ENCODE results near the gene DLG1.
"Not testable (repeated sequence)": the region's sequence is repeated elsewhere in the genome, so short reads cannot be mapped to it uniquely, and the experiment has no call there.

Gene DLG1

DNA sequence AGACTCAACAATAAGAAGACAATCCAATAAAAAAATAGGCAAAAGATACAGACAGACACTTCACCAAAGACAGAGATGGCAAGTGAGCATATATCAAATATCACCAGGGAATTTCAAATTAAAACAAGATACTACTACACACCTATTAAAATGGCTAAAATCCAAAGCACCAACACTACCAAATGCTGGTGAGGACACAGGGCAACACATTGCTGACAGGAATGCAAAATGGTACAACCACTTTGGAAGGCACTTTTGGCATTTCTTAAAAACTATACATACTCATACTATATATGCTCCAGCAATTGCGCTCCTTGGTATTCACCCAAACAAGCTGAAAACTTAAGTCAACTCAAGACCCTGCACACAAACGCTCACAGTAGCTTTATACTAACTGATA lies 12.9 kb downstream of the DLG1 start:
- no peak for DNase-seq

DNA sequence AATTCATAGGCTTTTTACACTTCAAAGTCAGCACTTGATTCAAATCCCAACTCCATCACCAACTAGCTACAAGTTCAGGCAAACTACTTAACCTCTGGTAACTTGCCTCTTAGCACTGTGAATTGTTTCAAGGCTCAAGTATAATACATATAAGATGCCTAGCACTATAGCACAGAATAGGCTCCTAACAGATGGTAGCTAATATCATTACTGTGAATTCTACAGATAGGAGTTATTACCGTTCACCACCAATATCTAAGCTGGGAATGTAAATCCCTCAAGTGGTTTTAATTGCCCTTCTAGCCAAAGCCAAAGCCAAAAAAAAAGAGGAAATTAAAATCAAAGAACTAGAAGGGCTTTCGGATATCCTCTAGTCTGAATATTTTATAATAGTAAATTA lies 15.4 kb downstream of the DLG1 start:
- no peak for DNase-seq

DNA sequence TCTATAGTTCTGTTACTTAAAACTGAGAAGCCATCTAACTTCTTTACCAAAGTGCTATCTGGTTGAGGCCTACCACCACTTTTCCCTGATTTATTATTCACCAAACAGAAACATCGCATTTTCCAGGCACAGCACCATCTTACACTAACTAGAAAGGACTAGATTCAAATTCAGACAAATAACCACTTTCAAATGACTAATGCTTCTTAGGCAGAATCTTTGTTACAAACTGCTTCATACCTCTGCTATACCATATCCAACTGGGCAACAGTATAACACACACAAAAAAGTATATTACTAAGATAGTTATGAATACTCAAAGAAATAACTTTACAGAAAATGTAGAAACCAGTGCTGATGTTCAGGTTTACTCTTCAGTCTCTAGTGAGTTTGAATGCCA lies 16.6 kb downstream of the DLG1 start:
- no peak for DNase-seq

DNA sequence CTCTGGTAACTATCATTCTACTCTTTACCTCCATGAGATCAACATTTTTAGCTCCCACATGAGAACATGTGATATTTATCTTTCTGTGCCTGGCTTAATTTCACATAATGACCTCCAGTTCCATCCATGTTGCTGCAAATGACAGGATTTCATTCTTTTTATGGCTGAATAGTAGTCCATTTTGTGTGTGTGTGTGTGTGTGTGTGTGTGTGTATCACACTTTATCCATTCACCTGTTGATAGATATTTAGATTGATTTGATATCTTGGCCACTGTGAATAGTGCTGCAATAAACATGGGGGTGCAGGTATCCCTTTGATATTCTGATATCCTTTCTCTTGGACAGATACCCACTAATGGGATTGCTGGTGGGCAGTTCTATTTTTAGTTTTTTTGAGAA lies 18.3 kb downstream of the DLG1 start:
- no peak for DNase-seq

DNA sequence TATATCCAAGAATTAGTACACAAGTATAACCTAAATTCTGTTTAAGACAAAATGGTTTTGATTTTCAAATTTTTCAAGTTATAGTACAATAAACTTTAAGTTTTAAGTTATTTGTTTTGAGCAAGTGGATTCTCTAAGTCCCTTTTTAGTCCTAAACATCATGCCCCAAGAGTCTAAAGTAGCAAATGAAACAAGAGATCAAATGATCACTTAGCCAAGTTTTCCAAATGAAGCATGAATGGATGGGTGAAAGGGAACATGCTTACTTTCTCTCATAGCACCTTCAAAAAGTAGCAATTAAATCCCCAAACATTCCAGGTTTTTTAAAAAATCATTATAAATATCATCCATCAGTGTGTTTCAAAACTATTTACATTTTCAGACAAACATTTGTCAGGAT lies 19.5 kb downstream of the DLG1 start:
- DNase-seq: no peak

DNA sequence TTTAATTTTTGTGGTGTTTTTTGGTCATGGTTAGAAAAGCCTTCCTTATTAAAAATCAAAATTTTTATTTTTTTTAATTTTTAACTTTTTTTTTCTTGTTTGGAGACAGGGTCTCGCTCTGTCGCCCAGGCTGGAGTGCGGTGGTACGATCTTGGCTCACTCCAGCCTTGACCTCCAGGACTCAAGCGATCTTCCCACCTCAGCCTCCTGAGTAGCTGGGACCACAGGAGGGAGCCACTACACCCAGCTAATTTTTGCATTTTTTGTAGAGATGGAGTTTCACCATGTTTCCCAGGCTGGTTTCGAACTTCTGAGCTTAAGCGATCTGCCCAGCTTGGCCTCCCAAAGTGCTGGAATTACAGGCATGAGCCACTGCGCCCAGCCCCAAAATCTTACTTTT lies 21.6 kb downstream of the DLG1 start:
- DNase-seq: not testable (repeated sequence)

DNA sequence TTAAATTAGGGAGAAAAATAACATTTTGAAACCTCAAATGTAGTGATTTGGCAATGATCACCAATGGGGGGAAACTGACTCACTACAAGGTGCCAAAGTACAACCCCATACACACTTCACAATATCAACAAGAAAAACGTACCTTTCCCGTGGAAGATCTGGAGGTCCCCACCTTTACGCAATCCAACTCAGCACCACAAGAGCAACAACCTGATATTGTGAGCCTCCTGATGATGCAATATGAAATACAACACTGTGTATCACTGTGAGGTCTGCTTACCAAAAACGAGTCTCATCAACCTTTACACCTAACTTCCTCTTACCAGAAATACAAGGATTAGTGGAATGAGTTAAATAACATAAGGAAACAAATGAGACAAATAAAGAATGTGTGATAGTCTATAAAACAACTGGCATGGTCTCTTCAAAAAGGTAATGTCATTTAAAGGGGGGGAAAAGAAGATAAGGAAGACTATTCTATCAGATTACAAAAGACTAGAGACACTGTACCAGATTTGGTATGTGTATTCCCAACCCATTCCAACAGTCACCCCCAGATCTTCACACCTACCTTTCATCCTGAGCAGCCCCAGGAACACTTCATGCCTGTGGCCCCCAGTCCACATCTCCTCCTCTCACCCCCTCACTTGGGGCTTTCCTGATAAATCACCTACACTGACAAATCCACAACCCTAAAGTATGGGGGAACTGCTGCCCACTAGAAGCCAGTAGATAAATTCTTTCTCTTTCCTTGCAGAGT lies 27.7 kb downstream of the DLG1 start:
- no peak for DNase-seq

DNA sequence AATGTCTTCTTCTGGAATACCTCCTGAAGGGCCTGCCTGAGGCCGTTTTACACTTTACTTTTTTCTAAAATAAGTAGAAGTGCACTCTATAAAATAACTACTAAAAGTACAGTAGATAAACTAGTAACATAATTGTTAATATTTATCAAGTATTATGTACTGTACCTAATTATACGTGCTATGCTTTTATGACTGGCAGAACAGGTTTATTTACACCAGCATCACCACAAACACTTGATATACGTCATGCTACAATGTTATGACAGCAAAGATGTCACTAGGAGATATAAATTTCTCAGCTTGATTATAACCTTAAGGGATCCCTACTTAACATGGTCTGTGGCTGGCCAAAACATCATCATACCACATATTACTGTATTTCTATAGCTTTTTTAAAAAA lies 29.4 kb downstream of the DLG1 start:
- no peak for DNase-seq

DNA sequence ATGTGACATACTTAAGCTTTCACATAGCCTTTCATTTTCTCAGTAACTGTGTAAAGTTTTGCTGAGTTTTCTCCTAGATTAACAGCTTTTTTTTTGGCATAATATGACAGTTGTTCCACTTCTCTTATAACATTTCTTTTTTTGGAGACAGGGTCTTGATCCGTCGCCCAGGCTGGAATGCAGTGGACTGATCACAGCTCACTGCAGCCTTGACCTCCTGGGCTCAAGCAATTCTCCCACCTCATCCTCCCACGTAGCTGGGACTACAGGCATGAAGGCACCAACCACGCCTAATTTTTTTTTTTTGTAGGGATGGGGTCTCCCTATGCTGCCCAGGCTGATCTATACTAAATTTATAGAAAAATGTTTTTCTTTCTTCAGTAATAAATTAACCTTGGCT lies 30.1 kb downstream of the DLG1 start:
- no peak for DNase-seq

DNA sequence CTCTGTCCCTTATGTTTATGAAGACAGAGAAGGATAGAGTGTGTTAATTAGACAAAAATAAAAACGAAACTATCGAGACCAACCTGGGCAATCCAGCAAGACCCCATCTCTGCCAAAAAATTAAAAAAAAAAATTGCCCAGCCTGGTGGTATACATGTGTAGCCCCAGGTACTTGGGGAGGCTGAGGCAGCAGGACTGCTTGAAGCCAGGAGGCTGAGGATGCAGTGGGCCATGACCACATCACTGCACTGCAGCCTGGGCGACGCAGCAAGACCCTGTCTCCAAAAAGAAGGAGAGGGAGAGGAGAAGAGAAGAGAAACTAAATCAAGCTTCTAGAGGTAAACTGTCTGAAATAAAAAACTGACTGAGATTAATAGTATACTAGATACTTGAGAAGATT lies 32.1 kb downstream of the DLG1 start:
- DNase-seq: no peak

DNA sequence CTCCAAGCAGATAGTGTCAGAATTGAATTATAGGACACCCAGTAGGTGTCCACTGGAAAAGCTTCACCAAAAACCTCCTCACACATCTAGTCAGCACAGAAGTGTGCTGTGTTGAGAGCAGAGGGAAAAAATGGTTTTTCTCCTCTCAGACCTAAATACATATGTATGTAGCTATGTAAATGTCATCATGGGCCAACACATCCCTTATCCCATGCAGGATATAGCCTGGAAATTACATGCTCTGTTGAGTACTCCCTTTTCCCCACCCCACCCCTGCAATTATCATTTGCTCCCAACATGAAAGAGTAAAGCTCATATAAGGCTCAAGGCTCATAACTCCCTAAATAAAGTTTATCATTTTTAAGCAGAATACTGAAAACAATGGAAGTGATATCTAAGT lies 35.7 kb downstream of the DLG1 start:
- no peak for DNase-seq

DNA sequence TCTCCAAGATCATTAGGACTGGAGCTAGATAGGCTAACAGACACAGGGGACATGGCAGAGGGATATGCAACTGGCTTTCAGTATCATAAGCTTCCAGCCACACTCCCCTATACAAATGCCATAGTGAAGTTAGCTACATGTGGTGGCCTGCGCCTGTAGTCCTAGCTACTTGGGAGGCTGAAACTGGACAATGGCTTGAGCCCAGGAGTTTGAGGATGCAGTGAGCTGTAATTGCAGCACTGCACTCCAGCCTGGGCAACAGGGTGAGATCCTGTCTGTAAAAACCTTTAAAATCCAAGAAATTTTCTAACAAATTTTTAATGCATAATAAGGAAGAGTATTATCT lies 37.3 kb downstream of the DLG1 start:
- DNase-seq: no peak

DNA sequence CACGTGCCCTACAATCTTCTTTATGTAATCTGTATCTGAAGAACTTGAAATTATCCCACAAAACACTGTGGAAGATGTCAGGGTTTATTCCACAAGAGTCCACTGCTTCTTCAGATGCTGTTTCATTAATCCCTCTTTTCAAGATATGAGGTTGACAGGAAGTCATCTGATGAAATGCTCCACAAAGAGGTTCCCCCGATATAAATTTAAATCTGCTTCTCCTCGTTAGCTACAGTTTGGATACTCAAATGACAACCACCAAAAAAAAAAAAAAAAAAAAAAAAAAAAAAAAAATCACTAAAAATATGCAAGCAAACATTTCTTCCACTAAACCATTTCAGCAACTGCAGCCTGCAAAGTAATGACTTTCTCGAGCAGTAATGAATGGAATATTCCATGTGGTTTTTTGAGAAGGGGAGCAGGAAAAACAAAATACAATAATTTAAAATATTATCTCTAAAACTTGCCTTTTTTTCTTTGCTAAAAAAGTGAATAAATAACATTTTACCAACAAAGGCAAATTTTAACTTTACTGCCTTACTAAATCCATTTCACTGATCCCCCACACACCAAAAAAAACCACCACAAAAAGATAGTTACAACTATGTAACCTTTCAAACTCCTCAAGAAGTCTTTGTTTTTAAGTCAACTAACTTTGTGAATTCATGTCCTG lies 37.8 kb downstream of the DLG1 start:
- no peak for DNase-seq

DNA sequence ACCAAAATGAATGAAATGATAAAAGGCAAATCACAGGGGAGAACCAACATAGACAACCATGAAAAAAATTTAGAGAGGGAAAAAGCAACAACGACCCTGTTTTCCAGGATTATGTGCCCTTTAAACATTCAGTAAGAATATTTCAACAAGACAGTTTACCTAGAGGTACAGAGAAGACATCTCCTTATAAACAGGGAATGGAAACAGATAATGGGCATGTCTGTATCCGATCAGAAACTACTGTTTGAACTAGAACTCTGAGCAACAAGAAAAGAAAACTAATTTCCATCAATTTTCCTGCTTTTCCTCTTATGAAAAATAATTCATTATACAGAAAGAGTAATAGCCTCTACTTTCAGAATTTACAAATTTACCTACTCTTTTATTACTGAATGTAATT lies 39.3 kb downstream of the DLG1 start:
- no peak for DNase-seq

DNA sequence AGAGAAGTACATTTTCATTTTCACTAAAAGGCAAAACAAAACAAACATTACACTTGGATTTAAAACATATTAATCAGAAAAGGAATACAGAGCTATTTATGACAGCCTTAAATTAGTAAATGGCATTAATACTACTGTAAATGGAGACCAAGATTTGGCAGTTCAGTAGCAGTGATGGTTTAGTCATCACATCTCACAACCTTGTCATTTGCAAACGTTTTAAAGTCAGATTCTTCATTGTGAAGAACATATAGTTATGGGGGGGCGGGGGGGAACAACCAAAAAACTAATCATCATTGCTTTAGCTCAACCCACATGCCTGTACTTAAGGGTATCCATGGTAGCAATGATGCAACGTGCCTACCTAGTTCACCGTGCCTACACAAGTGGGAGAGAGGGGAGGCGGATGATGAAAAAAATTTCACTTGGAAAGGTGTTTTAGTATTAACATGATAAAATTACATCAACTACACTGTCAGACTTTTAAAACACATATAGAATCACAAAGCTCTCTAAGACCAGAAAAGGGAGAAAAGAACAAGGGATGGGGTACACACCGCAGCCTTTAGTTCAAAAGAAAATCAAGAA lies 40.1 kb downstream of the DLG1 start:
- no peak for DNase-seq

DNA sequence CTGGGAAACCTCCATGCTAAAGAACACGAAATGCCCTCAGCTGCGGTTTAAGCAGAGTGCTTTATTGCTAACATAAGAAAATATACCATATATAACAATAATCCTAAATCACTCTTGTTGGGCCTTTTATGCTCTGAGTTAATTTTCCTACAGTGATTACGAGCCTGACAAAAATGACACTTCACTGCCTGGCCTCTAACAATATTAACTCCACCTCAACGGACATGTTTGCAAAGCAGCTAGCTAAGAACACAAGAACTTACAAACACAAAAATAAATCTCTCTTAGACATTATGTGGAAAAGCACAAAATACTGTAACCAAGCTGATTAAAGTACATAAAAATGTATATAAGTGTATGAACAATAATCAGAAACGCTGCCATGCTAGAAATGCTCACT lies 40.7 kb downstream of the DLG1 start:
- no peak for DNase-seq

DNA sequence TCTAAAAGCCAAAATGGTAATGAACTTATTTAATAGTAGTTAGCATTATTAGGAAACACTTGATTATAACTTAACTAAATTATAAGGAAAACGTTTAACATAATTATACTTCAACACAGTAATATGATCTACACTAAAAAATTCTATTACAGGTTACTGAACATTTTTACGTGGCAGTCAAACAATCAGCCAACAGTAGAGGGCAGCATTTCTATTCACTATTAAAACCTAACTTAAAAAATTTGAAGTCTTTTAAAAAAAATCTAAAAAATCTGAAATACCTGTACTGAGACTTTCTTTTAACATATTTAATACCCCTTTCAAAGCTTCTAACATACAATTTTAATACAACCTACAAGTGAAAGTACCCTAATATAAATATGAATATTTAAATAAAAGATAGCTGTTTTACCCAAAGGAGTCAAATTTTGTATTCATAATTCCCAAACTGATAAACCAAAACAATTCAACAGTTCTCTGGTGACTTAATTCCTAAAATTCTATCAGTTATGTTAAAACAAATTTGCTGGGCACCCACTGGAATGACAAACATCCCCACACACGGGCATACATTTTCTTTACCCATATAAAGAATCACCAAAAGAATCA lies 41.5 kb downstream of the DLG1 start:
- peak; percentile 31 for DNase-seq

DNA sequence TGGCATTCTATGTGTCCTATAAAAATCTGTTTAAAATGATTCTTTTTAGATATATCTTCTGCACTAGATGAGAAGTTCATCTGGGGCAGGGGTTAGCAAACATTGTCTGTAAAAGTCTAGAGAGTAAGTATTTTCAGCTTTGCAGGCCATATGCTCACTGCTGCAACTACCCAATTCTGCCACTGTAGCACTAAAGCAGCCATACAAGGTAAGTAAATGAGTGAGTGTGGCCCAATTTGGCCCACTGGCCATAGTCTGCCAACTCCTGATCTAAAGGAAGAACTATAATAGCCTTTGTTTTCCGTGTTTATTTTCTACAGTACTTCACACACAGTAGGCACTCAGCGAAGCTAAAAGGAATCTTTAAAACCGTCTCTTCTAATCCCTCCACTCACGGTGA lies 42.3 kb downstream of the DLG1 start:
- no peak for DNase-seq

DNA sequence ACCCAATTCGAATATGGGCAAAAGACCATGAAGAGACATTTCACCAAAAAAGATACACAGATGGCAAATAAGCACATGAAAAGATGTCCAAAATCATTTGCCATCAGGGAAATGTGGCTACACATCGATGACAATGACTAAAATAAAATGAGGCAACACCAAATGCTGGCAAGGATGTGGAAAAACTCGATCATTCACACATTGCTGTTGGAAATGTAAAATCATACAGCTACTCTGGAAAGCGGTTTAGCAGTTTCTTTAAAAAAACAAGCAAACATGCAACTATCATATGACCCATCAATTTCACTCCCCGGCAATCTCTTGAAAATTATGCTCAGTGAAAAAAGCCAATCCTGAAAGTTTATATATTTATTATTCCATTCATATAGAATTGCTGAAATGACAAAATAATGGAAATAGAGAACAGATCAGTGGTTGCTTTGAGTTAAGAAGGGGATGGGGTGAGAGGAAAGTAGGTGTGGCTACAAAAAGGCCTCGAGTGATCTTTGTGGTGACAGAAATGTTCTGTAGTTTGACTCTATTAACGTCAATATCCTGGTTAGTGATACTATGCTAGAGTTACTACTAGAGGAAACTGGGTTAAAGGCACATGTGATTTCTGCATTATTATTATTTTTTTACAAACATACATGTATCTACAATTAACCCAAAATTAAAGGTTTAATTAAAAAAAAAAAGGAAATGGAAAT lies 45.0 kb downstream of the DLG1 start:
- no peak for DNase-seq

DNA sequence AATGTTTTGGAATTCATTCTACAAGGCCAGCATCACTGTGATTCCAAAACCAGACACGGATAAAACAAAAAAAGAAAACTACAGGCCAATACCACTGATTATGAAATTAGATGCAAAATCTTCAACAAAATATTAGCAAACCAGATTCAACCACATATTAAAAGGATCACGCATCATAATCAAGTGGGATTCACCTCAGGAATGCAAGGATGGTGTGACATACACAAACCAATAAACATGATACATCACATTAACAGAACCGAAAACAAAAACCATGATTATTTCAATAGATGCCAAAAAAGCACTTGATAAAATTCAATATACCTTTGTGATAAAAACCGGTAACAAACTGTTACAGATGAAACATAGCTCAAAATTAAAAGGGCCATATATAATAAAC lies 48.9 kb downstream of the DLG1 start:
- no peak for DNase-seq

DNA sequence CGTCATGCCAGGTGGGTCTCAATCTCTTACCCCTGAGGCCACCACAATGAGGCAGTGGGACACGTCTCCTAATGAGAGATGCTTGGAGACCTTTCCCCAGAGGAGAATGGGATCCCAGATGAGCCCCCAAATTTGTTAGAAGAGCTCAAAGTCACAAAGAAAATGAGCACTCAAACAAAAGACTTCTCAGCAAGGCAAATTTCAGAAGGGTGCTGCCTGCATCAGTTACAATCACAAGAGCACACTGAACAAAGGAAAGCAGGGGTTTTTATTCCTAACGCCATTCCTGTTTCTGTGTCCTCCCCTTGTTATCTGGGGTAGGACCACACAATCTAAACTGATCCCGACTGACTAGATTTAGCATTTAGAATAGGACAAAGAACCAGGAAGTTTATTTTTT lies 50.1 kb downstream of the DLG1 start:
- DNase-seq: no peak

DNA sequence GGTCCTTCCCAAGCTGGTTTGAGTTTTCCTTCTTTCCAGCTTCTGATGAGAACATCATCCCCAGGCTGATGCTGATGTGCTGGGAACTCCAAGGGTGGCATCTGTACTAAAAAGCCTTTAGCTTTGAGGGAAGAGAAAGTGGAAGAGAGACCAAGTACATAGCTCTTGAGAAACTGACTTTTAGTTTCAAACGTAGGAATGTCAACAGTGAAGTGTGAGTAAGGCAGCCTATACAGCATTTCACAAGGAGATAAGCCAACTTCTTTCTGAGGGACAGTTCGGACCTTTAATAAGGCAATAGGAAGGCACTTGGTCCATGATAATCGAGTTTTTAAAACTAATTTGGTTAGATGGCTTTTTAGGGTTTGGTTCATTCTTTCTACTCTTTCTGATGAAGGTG lies 53.7 kb downstream of the DLG1 start:
- no peak for DNase-seq

DNA sequence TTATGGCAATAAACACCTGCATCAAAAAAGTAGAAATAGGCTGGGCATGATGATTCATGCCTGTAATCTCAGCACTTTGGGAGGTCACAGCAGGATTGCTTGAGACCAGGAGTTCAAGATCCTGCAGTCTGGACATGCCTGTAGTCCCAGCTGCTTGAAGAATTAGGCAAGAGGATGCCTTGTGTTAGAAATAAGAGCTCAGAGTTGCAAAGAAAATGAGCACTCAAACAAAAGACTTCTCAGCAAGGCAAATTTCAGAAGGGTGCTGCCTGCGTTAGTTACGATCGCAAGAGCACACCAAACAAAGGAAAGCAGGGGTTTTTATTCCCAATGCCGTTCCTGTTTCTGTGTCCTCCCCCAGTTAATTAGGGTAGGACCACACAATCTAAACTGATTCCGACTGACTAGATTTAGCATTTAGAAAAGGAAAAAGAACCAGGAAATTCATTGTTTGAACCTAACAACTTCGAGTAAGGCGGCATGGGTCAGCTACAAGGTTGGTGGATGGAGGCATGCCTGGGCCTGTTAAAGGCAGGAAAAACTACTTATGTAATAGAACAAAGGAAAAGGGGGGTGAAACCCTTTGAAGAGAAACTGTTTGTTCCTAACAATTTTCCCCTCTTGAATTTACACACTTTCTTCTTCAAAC lies 55.5 kb downstream of the DLG1 start:
- no peak for DNase-seq

Data from NCI-H446 treated with DMSO at 0.1 percent for 48 hours (cell line).